ENCODE data around the gene METTL17. TPM values are rescaled to one million over a fixed set of nuclear protein-coding genes. Genes with fewer than 3 reads are reported as not detected.

METTL17 gene
- total and polyA plus RNA-seq, 9 of the 15 experiments (the other 6 are each of a cell fraction or from before 2014, with no cell fraction given), result 65.6 to 150 (median 90.0) TPM

- intact Hi-C loops (cut with micrococcal nuclease), result no loop called here
- POLR2A ChIA-PET, result interaction anchor here (0.8 to 1.2 kb wide), 3 partner anchors 18 to 22 kb away, joined by 3 to 4 read pairs (median 4); no protein-coding TSS in a partner anchor
- peaks cover 37% of the 10 kb centered on the region; the same call in 1 of the 3 replicates for H3K36me3 ChIP-seq (ENCODE audit: control insufficient read depth, insufficient read depth, low read length)
These were observed 27.9 kb downstream of the METTL17 start for GRCh38 chr14:21017528-21018245.

GRCh38 chr14:21018286-21018685 is 28.5 kb downstream of the METTL17 start:
- Histone ChIP-seq H3K79me2 (ENCODE audit: control insufficient read depth, insufficient read depth, low read length) (peaks cover 5% of the 10 kb centered on the region; the same call in 1 of the 3 replicates), H3K9me3 (replicated peaks; ENCODE audit: control insufficient read depth, insufficient read depth, low read depth, low read length) (no peaks in the 10 kb centered on the region), H4K20me1 (replicated peaks; ENCODE audit: control insufficient read depth, insufficient read depth, low read length) (no peaks in the 10 kb centered on the region), H3K4me3 (no peak overlapping the region), H2AFZ (ENCODE audit: low read depth, low read length) (no peak overlapping the region), H3K27me3 (ENCODE audit: control insufficient read depth in 2 of 2, insufficient read depth in 2 of 2, low read length in 2 of 2) (no peaks in the 10 kb centered on the region), H3K4me1 (replicated peaks in 1 of 2; ENCODE audit: control insufficient read depth in 2 of 2, insufficient read depth in 2 of 2, low read length in 2 of 2) (peaks cover 5 to 17% of the 10 kb centered on the region in 2 experiments; a peak in 3 of 5 replicates), H3K27ac (ENCODE audit: extremely low read depth, low read depth, low read length) (no peak overlapping the region), H3K9me1 (ENCODE audit: control insufficient read depth, insufficient read depth, low read length) (no peaks in the 10 kb centered on the region), H3K4me2 (ENCODE audit: insufficient read depth, low read length) (no peak overlapping the region), H3K9ac (ENCODE audit: insufficient read depth in 1 of 2, low read depth in 2 of 2, low read length in 2 of 2) (no peak overlapping the region), H3K36me3 (ENCODE audit: control insufficient read depth, insufficient read depth, low read length) (peaks cover 37% of the 10 kb centered on the region; the same call in 1 of the 3 replicates)
- ChIA-PET CTCF (ENCODE audit: low intra/inter-chr PET ratio) (interaction anchor here (1.1 kb wide), 1 partner anchor 22 kb away, joined by 3 read pairs; no protein-coding TSS in a partner anchor), POLR2A (interaction anchor here (0.8 to 1.2 kb wide), 4 partner anchors 18 to 23 kb away, joined by 3 to 4 read pairs (median 4); no protein-coding TSS in a partner anchor)
- DNase-seq (ENCODE audit: extremely low read depth in 1 of 4, low spot score in 3 of 4) (no peak), ATAC-seq (no peak), FAIRE-seq (no peak)
- intact Hi-C loops (cut with micrococcal nuclease) (no loop called here), in situ Hi-C loops (cut with MboI) (no loop called here)
- WGBS (ENCODE audit: insufficient coverage, low coverage, missing lambda C conversion rate), result 74% methylated on average over 7 of the region's 7 CpGs
- no TSS peak for BruUV-seq (replicated peaks)
- TF ChIP-seq PHF8 (IDR thresholded peaks at IDR 0.05; ENCODE audit: borderline replicate concordance, low read length), result no peak

More at GRCh38 chr14:21017528-21018245, 27.9 kb downstream of the METTL17 start:
- DNase-seq (ENCODE audit: extremely low read depth in 1 of 4, low spot score in 3 of 4) (no peak), FAIRE-seq (no peak), ATAC-seq (no peak)
- peaks cover 5 to 12% of the 10 kb centered on the region in 2 experiments; a peak in 3 of 5 replicates for H3K4me1 ChIP-seq (replicated peaks in 1 of 2; ENCODE audit: control insufficient read depth in 2 of 2, insufficient read depth in 2 of 2, low read length in 2 of 2)
- no peaks in the 10 kb centered on the region for H3K27me3 ChIP-seq (ENCODE audit: control insufficient read depth in 2 of 2, insufficient read depth in 2 of 2, low read length in 2 of 2)
- 0 out of 3 replicates have a peak, but pooled peaks cover under 1% of the 10 kb centered on the region for H3K79me2 ChIP-seq (ENCODE audit: control insufficient read depth, insufficient read depth, low read length)
- H2AFZ ChIP-seq (ENCODE audit: low read depth, low read length), result no peak overlapping the region
- CTCF ChIA-PET (ENCODE audit: low intra/inter-chr PET ratio), result no interaction called here
- no peaks in the 10 kb centered on the region for H3K9me3 ChIP-seq (replicated peaks; ENCODE audit: control insufficient read depth, insufficient read depth, low read depth, low read length)
- no peaks in the 10 kb centered on the region for H3K9me1 ChIP-seq (ENCODE audit: control insufficient read depth, insufficient read depth, low read length)
- no peak overlapping the region for H3K4me2 ChIP-seq (ENCODE audit: insufficient read depth, low read length)
- no peaks in the 10 kb centered on the region for H4K20me1 ChIP-seq (replicated peaks; ENCODE audit: control insufficient read depth, insufficient read depth, low read length)
- TF ChIP-seq SP1 (CRISPR knock-in tag; IDR thresholded peaks at IDR 0.05) (no peak), FOXJ2 (tag; IDR thresholded peaks at IDR 0.05) (no peak)
- no peak overlapping the region for H3K9ac ChIP-seq (ENCODE audit: insufficient read depth in 1 of 2, low read depth in 2 of 2, low read length in 2 of 2)
- WGBS (ENCODE audit: insufficient coverage, low coverage, missing lambda C conversion rate), result 79% methylated on average over 18 of the region's 28 CpGs
- in situ Hi-C loops (cut with MboI), result no loop called here
- BruUV-seq (replicated peaks), result no TSS peak
- H3K27ac ChIP-seq (ENCODE audit: extremely low read depth, low read depth, low read length), result no peak overlapping the region
- no peak overlapping the region for H3K4me3 ChIP-seq

All from K562 (cell line).